BLaER1 (cell line): Measurements from ENCODE around the gene SLC2A9.

Source experiments
- H3K27ac ChIP-seq: shearing (Covaris generic); formaldehyde crosslinking; 2 replicates; pipeline ENCODE4 v1.8.1; 2022
- H3K27me3 ChIP-seq: shearing (Covaris generic); formaldehyde crosslinking; 2 replicates; pipeline ENCODE4 v1.8.1; 2022
- H3K36me3 ChIP-seq: shearing (Covaris generic); formaldehyde crosslinking; 2 replicates; pipeline ENCODE4 v1.8.1; 2022
- H3K4me1 ChIP-seq: shearing (Covaris generic); formaldehyde crosslinking; 2 replicates; pipeline ENCODE4 v1.8.1; 2022
- H3K4me2 ChIP-seq: shearing (Covaris generic); formaldehyde crosslinking; 2 replicates; pipeline ENCODE4 v1.8.1; 2022
- H3K4me3 ChIP-seq: shearing (Covaris generic); formaldehyde crosslinking; 2 replicates; pipeline ENCODE4 v1.8.1; 2022
- H3K9ac ChIP-seq: shearing (Covaris generic); formaldehyde crosslinking; 2 replicates; pipeline ENCODE4 v1.8.1; 2022
- H3K9me3 ChIP-seq: shearing (Covaris generic); formaldehyde crosslinking; 2 replicates; pipeline ENCODE4 v1.8.1; 2022
- H4K20me1 ChIP-seq: shearing (Covaris generic); formaldehyde crosslinking; 2 replicates; pipeline ENCODE4 v1.8.1; 2022
- Cebpa-rat ChIP-seq: shearing (Covaris generic); IDR thresholded peaks from 2 replicates; pipeline ENCODE4 v1.8.1; 2022

The SLC2A9 gene

GRCh38 chr4:9971711-9972110, 49.6 kb downstream of the SLC2A9 start:
- Histone ChIP-seq H3K27me3 (no peaks in the 10 kb centered on the region), H3K4me3 (no peak overlapping the region), H3K9ac (no peak overlapping the region), H3K4me1 (peaks cover 12% of the 10 kb centered on the region), H3K36me3 (no peaks in the 10 kb centered on the region), H4K20me1 (no peaks in the 10 kb centered on the region), H3K27ac (no peak overlapping the region), H3K4me2 (no peak overlapping the region), H3K9me3 (peaks cover 4% of the 10 kb centered on the region; the same call in 1 of the 2 replicates)
- TF ChIP-seq Cebpa-rat: no peak

GRCh38 chr4:9970399-9971011, 50.8 kb downstream of the SLC2A9 start:
- Histone ChIP-seq H3K4me3 (no peak overlapping the region), H3K9ac (no peak overlapping the region), H3K36me3 (no peaks in the 10 kb centered on the region), H3K9me3 (peaks cover 4% of the 10 kb centered on the region; the same call in 1 of the 2 replicates), H3K4me1 (peaks cover 12% of the 10 kb centered on the region), H3K4me2 (peak overlapping the region; percentile 30; the same call in 1 of the 2 replicates), H3K27ac (no peak overlapping the region), H3K27me3 (no peaks in the 10 kb centered on the region), H4K20me1 (no peaks in the 10 kb centered on the region)
- no peak for TF ChIP-seq Cebpa-rat

GRCh38 chr4:9969526-9970398, 51.5 kb downstream of the SLC2A9 start:
- H3K4me2 ChIP-seq: 0 out of 2 replicates have a peak overlapping the region, but pooled peaks have one; percentile 30
- no peak overlapping the region for H3K9ac ChIP-seq
- H3K4me3 ChIP-seq: no peak overlapping the region
- H3K27me3 ChIP-seq: no peaks in the 10 kb centered on the region
- TF ChIP-seq Cebpa-rat: no peak
- H3K4me1 ChIP-seq: peaks cover 12% of the 10 kb centered on the region
- H4K20me1 ChIP-seq: no peaks in the 10 kb centered on the region
- no peak overlapping the region for H3K27ac ChIP-seq
- H3K9me3 ChIP-seq: peaks cover 4% of the 10 kb centered on the region; the same call in 1 of the 2 replicates
- H3K36me3 ChIP-seq: no peaks in the 10 kb centered on the region

- TF ChIP-seq Cebpa-rat: no peak
Measured at GRCh38 chr4:9968472-9968871, 52.8 kb downstream of the SLC2A9 start.

GRCh38 chr4:9964879-9965278, 56.4 kb downstream of the SLC2A9 start:
- TF ChIP-seq Cebpa-rat: no peak
- Histone ChIP-seq H3K27ac (no peak overlapping the region), H3K36me3 (no peaks in the 10 kb centered on the region), H3K4me1 (peaks cover under 1% of the 10 kb centered on the region), H3K4me2 (no peak overlapping the region), H3K9ac (no peak overlapping the region), H3K9me3 (peaks cover 9% of the 10 kb centered on the region; the same call in 1 of the 2 replicates), H3K27me3 (no peaks in the 10 kb centered on the region), H4K20me1 (no peaks in the 10 kb centered on the region), H3K4me3 (no peak overlapping the region)

More at GRCh38 chr4:9968472-9968871, 52.8 kb downstream of the SLC2A9 start:
- no peak overlapping the region for H3K4me3 ChIP-seq
- H4K20me1 ChIP-seq: no peaks in the 10 kb centered on the region
- H3K27me3 ChIP-seq: no peaks in the 10 kb centered on the region
- H3K9me3 ChIP-seq: peaks cover 4% of the 10 kb centered on the region; the same call in 1 of the 2 replicates
- H3K27ac ChIP-seq: no peak overlapping the region
- no peak overlapping the region for H3K4me2 ChIP-seq
- H3K9ac ChIP-seq: no peak overlapping the region
- H3K36me3 ChIP-seq: no peaks in the 10 kb centered on the region
- peaks cover 12% of the 10 kb centered on the region for H3K4me1 ChIP-seq

- TF ChIP-seq Cebpa-rat: no peak
- Histone ChIP-seq H3K27ac (no peak overlapping the region), H4K20me1 (no peaks in the 10 kb centered on the region), H3K9ac (no peak overlapping the region), H3K27me3 (no peaks in the 10 kb centered on the region), H3K36me3 (no peaks in the 10 kb centered on the region), H3K4me1 (no peaks in the 10 kb centered on the region), H3K4me3 (no peak overlapping the region), H3K4me2 (no peak overlapping the region), H3K9me3 (peaks cover 5% of the 10 kb centered on the region; the same call in 1 of the 2 replicates)
Measured at GRCh38 chr4:9963328-9963727, 58.0 kb downstream of the SLC2A9 start.

GRCh38 chr4:9962611-9963314, 58.5 kb downstream of the SLC2A9 start:
- no peaks in the 10 kb centered on the region for H3K36me3 ChIP-seq
- TF ChIP-seq Cebpa-rat: no peak
- H4K20me1 ChIP-seq: no peaks in the 10 kb centered on the region

GRCh38 chr4:9954468-9954867, 66.8 kb downstream of the SLC2A9 start:
- Histone ChIP-seq H3K27me3 (no peaks in the 10 kb centered on the region), H3K4me2 (no peak overlapping the region), H3K4me1 (no peaks in the 10 kb centered on the region), H3K4me3 (no peak overlapping the region), H3K27ac (no peak overlapping the region), H3K9ac (no peak overlapping the region), H3K36me3 (no peaks in the 10 kb centered on the region), H4K20me1 (no peaks in the 10 kb centered on the region), H3K9me3 (no peaks in the 10 kb centered on the region)
- TF ChIP-seq Cebpa-rat: no peak

More at GRCh38 chr4:9962611-9963314, 58.5 kb downstream of the SLC2A9 start:
- Histone ChIP-seq H3K9me3 (peaks cover 5% of the 10 kb centered on the region; the same call in 1 of the 2 replicates), H3K27me3 (no peaks in the 10 kb centered on the region), H3K27ac (no peak overlapping the region), H3K4me2 (no peak overlapping the region), H3K4me1 (no peaks in the 10 kb centered on the region), H3K9ac (no peak overlapping the region), H3K4me3 (no peak overlapping the region)

- H3K4me3 ChIP-seq: no peak overlapping the region
- H3K9ac ChIP-seq: no peak overlapping the region
- no peaks in the 10 kb centered on the region for H3K4me1 ChIP-seq
- no peaks in the 10 kb centered on the region for H3K9me3 ChIP-seq
- TF ChIP-seq Cebpa-rat: no peak
- H3K27ac ChIP-seq: no peak overlapping the region
- no peaks in the 10 kb centered on the region for H3K27me3 ChIP-seq
- H4K20me1 ChIP-seq: no peaks in the 10 kb centered on the region
- no peak overlapping the region for H3K4me2 ChIP-seq
- H3K36me3 ChIP-seq: no peaks in the 10 kb centered on the region
Measured at GRCh38 chr4:9953089-9953488, 68.2 kb downstream of the SLC2A9 start.
